GM23338 (cell line): ENCODE data around the gene ECHDC3. TPM values are rescaled to one million over a fixed set of nuclear protein-coding genes. Genes with fewer than 3 reads are reported as not detected.

Experiments
- ATAC-seq: fragments of 200-7000 bp; cut with Tn5 transposase; 3 replicates; pipeline ENCODE4 v1.9.1; 2020
- DNase-seq: peaks from one replicate; pipeline ENCODE4 v3.0.0-alpha.2; 2015; ENCODE audit warnings: low spot score
- H2AFZ ChIP-seq: fragments of 200-600 bp; sonication (generic); 2 replicates; pipeline ENCODE4 v1.8.0; 2016; ENCODE audit warnings: antibody characterized with exemption, mild to moderate bottlenecking, moderate library complexity
- H3F3A ChIP-seq: fragments of 200-600 bp; sonication (generic); replicated peaks from 2 replicates; pipeline ENCODE4 v1.8.0; 2017; ENCODE audit warnings: antibody characterized with exemption, mixed run types, low read depth
- H3K27ac ChIP-seq: fragments of 200-600 bp; sonication (generic); 2 replicates; pipeline ENCODE4 v1.6.1; 2016; ENCODE audit warnings: low read depth
- H3K27me3 ChIP-seq: fragments of 200-600 bp; sonication (generic); 2 replicates; pipeline ENCODE4 v1.8.0; 2016; ENCODE audit warnings: mild to moderate bottlenecking, mixed run types, moderate library complexity; ENCODE audit not compliant: insufficient read depth
- H3K36me3 ChIP-seq: fragments of 200-600 bp; sonication (generic); 2 replicates; pipeline ENCODE4 v1.8.0; 2016; ENCODE audit warnings: mild to moderate bottlenecking; ENCODE audit not compliant: insufficient read depth
- H3K4me1 ChIP-seq: fragments of 200-600 bp; sonication (generic); 2 replicates; pipeline ENCODE4 v1.8.0; 2016; ENCODE audit warnings: mild to moderate bottlenecking, moderate library complexity; ENCODE audit not compliant: insufficient read depth
- H3K4me2 ChIP-seq: fragments of 200-600 bp; sonication (generic); 2 replicates; pipeline ENCODE4 v1.7.1; 2017; ENCODE audit warnings: mixed run types
- H3K4me3 ChIP-seq: fragments of 200-600 bp; sonication (generic); 2 replicates; pipeline ENCODE4 v1.6.1; 2016; ENCODE audit warnings: mixed run types
- H3K79me2 ChIP-seq: fragments of 200-600 bp; sonication (generic); replicated peaks from 2 replicates; pipeline ENCODE4 v1.8.0; 2017; ENCODE audit warnings: mild to moderate bottlenecking; ENCODE audit not compliant: insufficient read depth
- H3K9me2 ChIP-seq: fragments of 200-600 bp; sonication (generic); 2 replicates; pipeline ENCODE4 v1.8.0; 2017; ENCODE audit not compliant: insufficient read depth
- H4K20me1 ChIP-seq: fragments of 200-600 bp; sonication (generic); replicated peaks from 2 replicates; pipeline ENCODE4 v1.8.0; 2017; ENCODE audit warnings: mild to moderate bottlenecking; ENCODE audit not compliant: insufficient read depth
- H3K27ac Mint-ChIP-seq: 2 replicates; pipeline ENCODE4 v1.8.0; 2020; ENCODE audit warnings: inconsistent platforms, mild to moderate bottlenecking, moderate library complexity, mixed read lengths
- H3K27me3 Mint-ChIP-seq: 3 replicates; pipeline ENCODE4 v1.8.0; 2022; ENCODE audit warnings: low read depth, mild to moderate bottlenecking, moderate library complexity, mixed read lengths, inconsistent platforms; ENCODE audit not compliant: insufficient read depth, poor library complexity
- H3K36me3 Mint-ChIP-seq: 3 replicates; pipeline ENCODE4 v1.8.0; 2021; ENCODE audit warnings: low read depth, mild to moderate bottlenecking, inconsistent platforms, moderate library complexity, mixed read lengths
- H3K4me1 Mint-ChIP-seq: 3 replicates; pipeline ENCODE4 v1.8.0; 2020; ENCODE audit warnings: mild to moderate bottlenecking, inconsistent platforms, mixed read lengths
- H3K4me3 Mint-ChIP-seq: 3 replicates; pipeline ENCODE4 v1.8.0; 2021; ENCODE audit warnings: moderate library complexity, mild to moderate bottlenecking, inconsistent platforms, mixed read lengths
- H3K9me3 Mint-ChIP-seq: 3 replicates; pipeline ENCODE4 v1.8.0; 2020; ENCODE audit warnings: moderate library complexity, mild to moderate bottlenecking, inconsistent platforms, mixed read lengths
- CREB1 ChIP-seq: fragments of 250-450 bp; sonication (Bioruptor Pico); IDR thresholded peaks from 2 replicates; pipeline ENCODE4 v1.5.0; 2020; ENCODE audit warnings: low read depth, mild to moderate bottlenecking, moderate library complexity
- CTCF ChIP-seq, 2 experiments: fragments of 200-600 bp in 1 of 2; sonication (generic) in 1 of 2; conservative IDR thresholded peaks; 2 replicates each; pipeline versions ENCODE4 v1.5.1 to v1.6.1; 2016 to 2017; ENCODE audit warnings: antibody characterized with exemption in 2 of 2, low read depth in 2 of 2, mild to moderate bottlenecking in 2 of 2, moderate library complexity in 1 of 2
- EZH2 ChIP-seq: fragments of 200-600 bp; sonication (generic); IDR thresholded peaks from one replicate; pipeline ENCODE4 v1.8.0; 2017; ENCODE audit warnings: antibody characterized with exemption, mild to moderate bottlenecking, low read depth; ENCODE audit not compliant: unreplicated experiment
- EZH2phosphoT487 ChIP-seq: fragments of 200-600 bp; sonication (generic); IDR thresholded peaks from one replicate; pipeline ENCODE4 v1.8.1; 2018; ENCODE audit warnings: antibody characterized with exemption; ENCODE audit not compliant: unreplicated experiment
- JUNB ChIP-seq: IDR thresholded peaks from one replicate; pipeline ENCODE4 v1.6.1; 2016; ENCODE audit warnings: antibody characterized with exemption; ENCODE audit not compliant: unreplicated experiment
- NANOG ChIP-seq: IDR thresholded peaks from 2 replicates; pipeline ENCODE4 v1.6.1; 2016; ENCODE audit warnings: antibody characterized with exemption, borderline replicate concordance
- POLR2AphosphoS5 ChIP-seq: IDR thresholded peaks from 2 replicates; pipeline ENCODE4 v1.6.1; 2016; ENCODE audit warnings: antibody characterized with exemption, low read depth
- STAT1 ChIP-seq: IDR thresholded peaks from one replicate; pipeline ENCODE4 v1.6.1; 2016; ENCODE audit warnings: antibody characterized with exemption; ENCODE audit not compliant: unreplicated experiment
- ZNF114 ChIP-seq: fragments of 250-450 bp; sonication (Bioruptor Pico); IDR thresholded peaks from 2 replicates; pipeline ENCODE4 v1.5.0; 2020; ENCODE audit warnings: mild to moderate bottlenecking, moderate library complexity
- ZNF331 ChIP-seq: fragments of 250-450 bp; sonication (Bioruptor Pico); IDR thresholded peaks from 2 replicates; pipeline ENCODE4 v1.5.0; 2020; ENCODE audit warnings: low read depth, mild to moderate bottlenecking, moderate library complexity
- polyA plus RNA-seq: library from polyadenylated mRNA; unstranded; fragments of >200 nt; fragmentation: Nextera tagmentation; extraction: Ambion mirVana; gene quantifications from 2 replicates; pipeline ENCODE4 v1.2.1, GENCODE V29; 2016
- total RNA-seq: library from RNA; depleted of rRNA; stranded (reverse); fragments of >200 nt; shearing (Covaris generic); gene quantifications from 2 replicates; pipeline ENCODE4 v1.2.3, GENCODE V29; 2014
- TF ChIP-seq, protein P1 (sequence below): IDR thresholded peaks from 2 replicates; pipeline ENCODE4 v1.6.1; 2016; ENCODE audit warnings: antibody characterized with exemption
- TF ChIP-seq, protein P2 (sequence below): IDR thresholded peaks from one replicate; pipeline ENCODE4 v1.6.1; 2018; ENCODE audit warnings: antibody characterized with exemption; ENCODE audit not compliant: unreplicated experiment
- TF ChIP-seq, protein P3 (sequence below): fragments of 250-450 bp; sonication (Bioruptor Pico); IDR thresholded peaks from 2 replicates; pipeline ENCODE4 v1.5.0; 2020; ENCODE audit warnings: mild to moderate bottlenecking, moderate library complexity

ECHDC3 gene
- total and polyA plus RNA-seq, 2 experiments from 2014 or later, result 16.3 to 50.1 TPM

GRCh38 chr10:11798845-11799735 lies 56.9 kb downstream of the ECHDC3 start:
- Histone ChIP-seq H3K79me2 (no peaks in the 10 kb centered on the region), H3K36me3 (no peaks in the 10 kb centered on the region), H3K4me2 (no peak overlapping the region), H3K27ac (peak overlapping the region; percentile 41), H3K4me3 (no peak overlapping the region), H2AFZ (peak overlapping the region; percentile 83), H3K9me2 (no peaks in the 10 kb centered on the region), H3K27me3 (no peaks in the 10 kb centered on the region), H4K20me1 (no peaks in the 10 kb centered on the region), H3F3A (no peaks in the 10 kb centered on the region), H3K4me1 (no peaks in the 10 kb centered on the region)
- Mint-ChIP-seq H3K27ac (peak overlapping the region; percentile 42), H3K4me3 (no peak overlapping the region), H3K36me3 (no peaks in the 10 kb centered on the region), H3K4me1 (peaks cover 19% of the 10 kb centered on the region), H3K27me3 (peaks cover 7% of the 10 kb centered on the region), H3K9me3 (peaks cover 9% of the 10 kb centered on the region; the same call in 1 of the 3 replicates)
- peak; percentile 65 for DNase-seq
- TF ChIP-seq NANOG, result no peak
- TF ChIP-seq, protein P1, sequence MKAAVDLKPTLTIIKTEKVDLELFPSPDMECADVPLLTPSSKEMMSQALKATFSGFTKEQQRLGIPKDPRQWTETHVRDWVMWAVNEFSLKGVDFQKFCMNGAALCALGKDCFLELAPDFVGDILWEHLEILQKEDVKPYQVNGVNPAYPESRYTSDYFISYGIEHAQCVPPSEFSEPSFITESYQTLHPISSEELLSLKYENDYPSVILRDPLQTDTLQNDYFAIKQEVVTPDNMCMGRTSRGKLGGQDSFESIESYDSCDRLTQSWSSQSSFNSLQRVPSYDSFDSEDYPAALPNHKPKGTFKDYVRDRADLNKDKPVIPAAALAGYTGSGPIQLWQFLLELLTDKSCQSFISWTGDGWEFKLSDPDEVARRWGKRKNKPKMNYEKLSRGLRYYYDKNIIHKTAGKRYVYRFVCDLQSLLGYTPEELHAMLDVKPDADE, result no peak
- TF ChIP-seq, protein P2, sequence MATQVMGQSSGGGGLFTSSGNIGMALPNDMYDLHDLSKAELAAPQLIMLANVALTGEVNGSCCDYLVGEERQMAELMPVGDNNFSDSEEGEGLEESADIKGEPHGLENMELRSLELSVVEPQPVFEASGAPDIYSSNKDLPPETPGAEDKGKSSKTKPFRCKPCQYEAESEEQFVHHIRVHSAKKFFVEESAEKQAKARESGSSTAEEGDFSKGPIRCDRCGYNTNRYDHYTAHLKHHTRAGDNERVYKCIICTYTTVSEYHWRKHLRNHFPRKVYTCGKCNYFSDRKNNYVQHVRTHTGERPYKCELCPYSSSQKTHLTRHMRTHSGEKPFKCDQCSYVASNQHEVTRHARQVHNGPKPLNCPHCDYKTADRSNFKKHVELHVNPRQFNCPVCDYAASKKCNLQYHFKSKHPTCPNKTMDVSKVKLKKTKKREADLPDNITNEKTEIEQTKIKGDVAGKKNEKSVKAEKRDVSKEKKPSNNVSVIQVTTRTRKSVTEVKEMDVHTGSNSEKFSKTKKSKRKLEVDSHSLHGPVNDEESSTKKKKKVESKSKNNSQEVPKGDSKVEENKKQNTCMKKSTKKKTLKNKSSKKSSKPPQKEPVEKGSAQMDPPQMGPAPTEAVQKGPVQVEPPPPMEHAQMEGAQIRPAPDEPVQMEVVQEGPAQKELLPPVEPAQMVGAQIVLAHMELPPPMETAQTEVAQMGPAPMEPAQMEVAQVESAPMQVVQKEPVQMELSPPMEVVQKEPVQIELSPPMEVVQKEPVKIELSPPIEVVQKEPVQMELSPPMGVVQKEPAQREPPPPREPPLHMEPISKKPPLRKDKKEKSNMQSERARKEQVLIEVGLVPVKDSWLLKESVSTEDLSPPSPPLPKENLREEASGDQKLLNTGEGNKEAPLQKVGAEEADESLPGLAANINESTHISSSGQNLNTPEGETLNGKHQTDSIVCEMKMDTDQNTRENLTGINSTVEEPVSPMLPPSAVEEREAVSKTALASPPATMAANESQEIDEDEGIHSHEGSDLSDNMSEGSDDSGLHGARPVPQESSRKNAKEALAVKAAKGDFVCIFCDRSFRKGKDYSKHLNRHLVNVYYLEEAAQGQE, result no peak
- TF ChIP-seq POLR2AphosphoS5, result no peak
- no peak for TF ChIP-seq CREB1 (CRISPR knock-in tag)
- TF ChIP-seq EZH2phosphoT487, result no peak
- TF ChIP-seq ZNF331, result no peak
- TF ChIP-seq STAT1, result no peak
- TF ChIP-seq EZH2, result no peak
- no peak for TF ChIP-seq CTCF (conservative IDR thresholded peaks at IDR 0.05; ENCODE audit: low read depth in 2 of 2)
- TF ChIP-seq, protein P3, sequence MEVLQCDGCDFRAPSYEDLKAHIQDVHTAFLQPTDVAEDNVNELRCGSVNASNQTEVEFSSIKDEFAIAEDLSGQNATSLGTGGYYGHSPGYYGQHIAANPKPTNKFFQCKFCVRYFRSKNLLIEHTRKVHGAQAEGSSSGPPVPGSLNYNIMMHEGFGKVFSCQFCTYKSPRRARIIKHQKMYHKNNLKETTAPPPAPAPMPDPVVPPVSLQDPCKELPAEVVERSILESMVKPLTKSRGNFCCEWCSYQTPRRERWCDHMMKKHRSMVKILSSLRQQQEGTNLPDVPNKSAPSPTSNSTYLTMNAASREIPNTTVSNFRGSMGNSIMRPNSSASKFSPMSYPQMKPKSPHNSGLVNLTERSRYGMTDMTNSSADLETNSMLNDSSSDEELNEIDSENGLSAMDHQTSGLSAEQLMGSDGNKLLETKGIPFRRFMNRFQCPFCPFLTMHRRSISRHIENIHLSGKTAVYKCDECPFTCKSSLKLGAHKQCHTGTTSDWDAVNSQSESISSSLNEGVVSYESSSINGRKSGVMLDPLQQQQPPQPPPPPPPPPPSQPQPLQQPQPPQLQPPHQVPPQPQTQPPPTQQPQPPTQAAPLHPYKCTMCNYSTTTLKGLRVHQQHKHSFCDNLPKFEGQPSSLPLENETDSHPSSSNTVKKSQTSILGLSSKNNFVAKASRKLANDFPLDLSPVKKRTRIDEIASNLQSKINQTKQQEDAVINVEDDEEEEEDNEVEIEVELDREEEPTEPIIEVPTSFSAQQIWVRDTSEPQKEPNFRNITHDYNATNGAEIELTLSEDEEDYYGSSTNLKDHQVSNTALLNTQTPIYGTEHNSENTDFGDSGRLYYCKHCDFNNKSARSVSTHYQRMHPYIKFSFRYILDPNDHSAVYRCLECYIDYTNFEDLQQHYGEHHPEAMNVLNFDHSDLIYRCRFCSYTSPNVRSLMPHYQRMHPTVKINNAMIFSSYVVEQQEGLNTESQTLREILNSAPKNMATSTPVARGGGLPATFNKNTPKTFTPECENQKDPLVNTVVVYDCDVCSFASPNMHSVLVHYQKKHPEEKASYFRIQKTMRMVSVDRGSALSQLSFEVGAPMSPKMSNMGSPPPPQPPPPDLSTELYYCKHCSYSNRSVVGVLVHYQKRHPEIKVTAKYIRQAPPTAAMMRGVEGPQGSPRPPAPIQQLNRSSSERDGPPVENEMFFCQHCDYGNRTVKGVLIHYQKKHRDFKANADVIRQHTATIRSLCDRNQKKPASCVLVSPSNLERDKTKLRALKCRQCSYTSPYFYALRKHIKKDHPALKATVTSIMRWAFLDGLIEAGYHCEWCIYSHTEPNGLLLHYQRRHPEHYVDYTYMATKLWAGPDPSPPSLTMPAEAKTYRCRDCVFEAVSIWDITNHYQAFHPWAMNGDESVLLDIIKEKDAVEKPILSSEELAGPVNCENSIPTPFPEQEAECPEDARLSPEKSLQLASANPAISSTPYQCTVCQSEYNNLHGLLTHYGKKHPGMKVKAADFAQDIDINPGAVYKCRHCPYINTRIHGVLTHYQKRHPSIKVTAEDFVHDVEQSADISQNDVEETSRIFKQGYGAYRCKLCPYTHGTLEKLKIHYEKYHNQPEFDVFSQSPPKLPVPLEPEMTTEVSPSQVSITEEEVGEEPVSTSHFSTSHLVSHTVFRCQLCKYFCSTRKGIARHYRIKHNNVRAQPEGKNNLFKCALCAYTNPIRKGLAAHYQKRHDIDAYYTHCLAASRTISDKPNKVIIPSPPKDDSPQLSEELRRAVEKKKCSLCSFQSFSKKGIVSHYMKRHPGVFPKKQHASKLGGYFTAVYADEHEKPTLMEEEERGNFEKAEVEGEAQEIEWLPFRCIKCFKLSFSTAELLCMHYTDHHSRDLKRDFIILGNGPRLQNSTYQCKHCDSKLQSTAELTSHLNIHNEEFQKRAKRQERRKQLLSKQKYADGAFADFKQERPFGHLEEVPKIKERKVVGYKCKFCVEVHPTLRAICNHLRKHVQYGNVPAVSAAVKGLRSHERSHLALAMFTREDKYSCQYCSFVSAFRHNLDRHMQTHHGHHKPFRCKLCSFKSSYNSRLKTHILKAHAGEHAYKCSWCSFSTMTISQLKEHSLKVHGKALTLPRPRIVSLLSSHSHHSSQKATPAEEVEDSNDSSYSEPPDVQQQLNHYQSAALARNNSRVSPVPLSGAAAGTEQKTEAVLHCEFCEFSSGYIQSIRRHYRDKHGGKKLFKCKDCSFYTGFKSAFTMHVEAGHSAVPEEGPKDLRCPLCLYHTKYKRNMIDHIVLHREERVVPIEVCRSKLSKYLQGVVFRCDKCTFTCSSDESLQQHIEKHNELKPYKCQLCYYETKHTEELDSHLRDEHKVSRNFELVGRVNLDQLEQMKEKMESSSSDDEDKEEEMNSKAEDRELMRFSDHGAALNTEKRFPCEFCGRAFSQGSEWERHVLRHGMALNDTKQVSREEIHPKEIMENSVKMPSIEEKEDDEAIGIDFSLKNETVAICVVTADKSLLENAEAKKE, result no peak
- no peak for TF ChIP-seq ZNF114 (CRISPR knock-in tag)
- no peak for TF ChIP-seq JUNB
- ATAC-seq, result peak; percentile 84
